A673 (cell line): ENCODE data around the gene GPD1L. TPM values are rescaled to one million over a fixed set of nuclear protein-coding genes. Genes with fewer than 3 reads are reported as not detected.

Experiments used
- BruUV-seq: library from RNA; stranded (reverse); fragments of 400-500 nt; replicated peaks from 2 replicates; lab custom pipeline; 2021; lab: Mats Ljungman, UMichigan
- CTCF ChIA-PET: fragments of 300-600 bp; sonication (Branson Sonifier 250); formaldehyde crosslinking; loops from one replicate; lab custom pipeline; 2022; ENCODE audit warnings: antibody characterized with exemption; lab: Charles Lee
- POLR2A ChIA-PET: fragments of 300-600 bp; sonication (Branson Sonifier 250); formaldehyde crosslinking; loops from one replicate; lab custom pipeline; 2022; ENCODE audit warnings: antibody characterized with exemption; ENCODE audit not compliant: low non-redundant PET; lab: Charles Lee
- DNase-seq: peaks from one replicate; pipeline ENCODE4 v3.0.0-alpha.2; 2015; ENCODE audit warnings: low spot score
- H3K27ac ChIP-seq: fragments of 200-600 bp; sonication (generic); 2 replicates; pipeline ENCODE4 v1.5.1; 2016; ENCODE audit warnings: mixed run types, low read depth, mild to moderate bottlenecking, mixed read lengths, antibody characterized with exemption, low read length; ENCODE audit not compliant: poor library complexity, severe bottlenecking
- H3K27me3 ChIP-seq: fragments of 200-600 bp; sonication (generic); replicated peaks from 2 replicates; pipeline ENCODE4 v1.6.1; 2017; ENCODE audit warnings: mixed run types, low read depth, mild to moderate bottlenecking, mixed read lengths, antibody characterized with exemption, low read length; ENCODE audit not compliant: insufficient read depth, poor library complexity
- H3K36me3 ChIP-seq: fragments of 200-600 bp; sonication (generic); 2 replicates; pipeline ENCODE4 v1.6.1; 2016; ENCODE audit warnings: mixed run types, mild to moderate bottlenecking, mixed read lengths, antibody characterized with exemption, low read length; ENCODE audit not compliant: insufficient read depth, poor library complexity, severe bottlenecking
- H3K4me1 ChIP-seq: fragments of 200-600 bp; sonication (generic); 2 replicates; pipeline ENCODE4 v1.6.1; 2017; ENCODE audit warnings: mixed run types, mild to moderate bottlenecking, mixed read lengths, antibody characterized with exemption, low read length; ENCODE audit not compliant: insufficient read depth, poor library complexity, severe bottlenecking
- H3K4me3 ChIP-seq: fragments of 200-600 bp; sonication (generic); 2 replicates; pipeline ENCODE4 v1.5.1; 2016; ENCODE audit warnings: low read depth, mixed run types, mild to moderate bottlenecking, mixed read lengths, low read length; ENCODE audit not compliant: poor library complexity, severe bottlenecking
- H3K9me3 ChIP-seq: fragments of 200-600 bp; sonication (generic); 2 replicates; pipeline ENCODE4 v1.6.1; 2016; ENCODE audit warnings: mixed run types, low read depth, mild to moderate bottlenecking, mixed read lengths, antibody characterized with exemption, low read length; ENCODE audit not compliant: poor library complexity, severe bottlenecking
- CTCF ChIP-seq: fragments of 300-800, 200-600 bp; sonication (generic); conservative IDR thresholded peaks from 2 replicates; pipeline ENCODE4 v1.5.1; 2017; ENCODE audit warnings: low read depth, mild to moderate bottlenecking, antibody characterized with exemption, low read length, moderate library complexity, mixed read lengths
- EZH2 ChIP-seq: fragments of 200-600 bp; sonication (generic); IDR thresholded peaks from 2 replicates; pipeline ENCODE4 v1.6.1; 2017; ENCODE audit warnings: borderline replicate concordance, low read depth, mild to moderate bottlenecking, mixed read lengths, antibody characterized with exemption, low read length; ENCODE audit not compliant: poor library complexity, severe bottlenecking
- intact Hi-C: fragments of 100-400 bp; cut with micrococcal nuclease; formaldehyde crosslinking; loops from one replicate; pipeline ENCODE4 v1.10.0; 2022; ENCODE audit not compliant: unreplicated experiment
- total RNA-seq: library from RNA; stranded (reverse); gene quantifications from 2 replicates; pipeline ENCODE4 v1.2.3, GENCODE V29; 2021

The GPD1L gene
- total RNA-seq, 1 experiment from 2014 or later = 9.9 TPM

- ChIA-PET CTCF (no interaction called here), POLR2A (no interaction called here)
- no peak for DNase-seq
- H3K4me3 ChIP-seq = no peak overlapping the region
- no peaks in the 10 kb centered on the region for H3K36me3 ChIP-seq
- TF ChIP-seq EZH2 = no peak
- TF ChIP-seq CTCF = no peak
- H3K4me1 ChIP-seq = no peaks in the 10 kb centered on the region
- H3K27ac ChIP-seq = no peak overlapping the region
- intact Hi-C loops = no loop called here
- no TSS peak for BruUV-seq
- H3K27me3 ChIP-seq = no peaks in the 10 kb centered on the region
- no peaks in the 10 kb centered on the region for H3K9me3 ChIP-seq
Observed at GRCh38 chr3:32089476-32089875, 16.9 kb upstream of the GPD1L start.

GRCh38 chr3:32093204-32093603, 13.2 kb upstream of the GPD1L start:
- ChIA-PET CTCF (no interaction called here), POLR2A (no interaction called here)
- Histone ChIP-seq H3K4me3 (no peak overlapping the region), H3K27ac (no peak overlapping the region), H3K36me3 (no peaks in the 10 kb centered on the region), H3K27me3 (no peaks in the 10 kb centered on the region), H3K4me1 (no peaks in the 10 kb centered on the region), H3K9me3 (no peaks in the 10 kb centered on the region)
- BruUV-seq = no TSS peak
- DNase-seq = no peak
- intact Hi-C loops = no loop called here
- TF ChIP-seq EZH2 = no peak
- TF ChIP-seq CTCF = no peak

- TF ChIP-seq CTCF = no peak
- no peak for TF ChIP-seq EZH2
- CTCF ChIA-PET = interaction anchor here (0.6 kb wide), 1 partner anchor 61 kb away, joined by 3 read pairs; no protein-coding TSS in a partner anchor
- DNase-seq = no peak
- Histone ChIP-seq H3K4me3 (no peak overlapping the region), H3K27me3 (no peaks in the 10 kb centered on the region), H3K4me1 (no peaks in the 10 kb centered on the region), H3K27ac (no peak overlapping the region), H3K36me3 (no peaks in the 10 kb centered on the region), H3K9me3 (no peaks in the 10 kb centered on the region)
- POLR2A ChIA-PET = no interaction called here
- no TSS peak for BruUV-seq
- intact Hi-C loops = no loop called here
Observed at GRCh38 chr3:32095431-32095830, 11.0 kb upstream of the GPD1L start.
